K562 (cell line): ENCODE data around the gene LIPT2. TPM values are rescaled to one million over a fixed set of nuclear protein-coding genes. Genes with fewer than 3 reads are reported as not detected.
A peak's percentile ranks its signal among the peaks of the same experiment; 100 is the strongest.

ENCODE experiments used
- ADNP ChIP-seq: fragments of 200-800 bp; sonication (Bioruptor generic); IDR thresholded peaks from 2 replicates; pipeline ENCODE4 v1.6.1; 2016; ENCODE audit warnings: missing genetic modification characterization, missing compliant biosample characterization
- CBFA2T2 ChIP-seq: fragments of 450-650 bp; conservative IDR thresholded peaks from 2 replicates; pipeline ENCODE4 v1.6.1; 2017; ENCODE audit warnings: mild to moderate bottlenecking
- E2F4 ChIP-seq: sonication (generic); formaldehyde crosslinking; IDR thresholded peaks from 2 replicates; pipeline ENCODE4 v1.8.0; 2022; ENCODE audit warnings: mild to moderate bottlenecking, low read depth, missing genetic modification reagents
- EGR1 ChIP-seq: fragments of 450-650 bp; conservative IDR thresholded peaks from 2 replicates; pipeline ENCODE4 v1.6.1; 2017; ENCODE audit warnings: mild to moderate bottlenecking
- FOXM1 ChIP-seq, 2 experiments: fragments of 450-650 bp in 1 of 2; sonication (generic) in 1 of 2; formaldehyde crosslinking in 1 of 2; IDR thresholded peaks; 2 replicates each; pipeline versions ENCODE4 v1.6.1 to v1.9.0; 2017 to 2022; ENCODE audit warnings: low read depth in 2 of 2, mild to moderate bottlenecking in 2 of 2, missing genetic modification reagents in 1 of 2, moderate library complexity in 1 of 2
- HNRNPH1 ChIP-seq: fragments of 200-400 bp; formaldehyde crosslinking; optimal IDR thresholded peaks from 2 replicates; pipeline ENCODE3; 2017; ENCODE audit warnings: low read depth, mild to moderate bottlenecking, low read length, moderate library complexity
- MBD1 ChIP-seq: fragments of 250-450 bp; sonication (Bioruptor Pico); IDR thresholded peaks from 2 replicates; pipeline ENCODE4 v1.8.0; 2022; ENCODE audit warnings: inconsistent platforms
- POLR3G ChIP-seq: IDR thresholded peaks from 2 replicates; pipeline ENCODE4 v1.6.1; 2011; ENCODE audit not compliant: insufficient read length, insufficient replicate concordance; ENCODE audit errors: extremely low read depth
- RBM17 ChIP-seq: fragments of 200-400 bp; formaldehyde crosslinking; IDR thresholded peaks from 2 replicates; pipeline ENCODE4 v1.6.1; 2017; ENCODE audit warnings: low read depth, mild to moderate bottlenecking, low read length, borderline replicate concordance
- SAFB ChIP-seq: fragments of 200-400 bp; formaldehyde crosslinking; IDR thresholded peaks from 2 replicates; pipeline ENCODE4 v1.6.1; 2017; ENCODE audit warnings: low read depth, low read length, borderline replicate concordance
- STAT5A ChIP-seq: IDR thresholded peaks from 2 replicates; pipeline ENCODE4 v1.6.1; 2012; ENCODE audit warnings: low read length, inconsistent platforms, borderline replicate concordance
- TAF9B ChIP-seq: fragments of 450-650 bp; IDR thresholded peaks from 2 replicates; pipeline ENCODE4 v1.6.1; 2018; ENCODE audit warnings: mild to moderate bottlenecking; ENCODE audit not compliant: partially characterized antibody
- TCF7L2 ChIP-seq: fragments of 150-350 bp; IDR thresholded peaks from 2 replicates; pipeline ENCODE4 v1.6.1; 2016; ENCODE audit warnings: low read depth, mild to moderate bottlenecking, low read length, moderate library complexity
- ZNF318 ChIP-seq, 2 experiments: fragments of 450-650 bp; IDR thresholded peaks; 2 replicates each; pipeline ENCODE4 v1.6.1; 2016; ENCODE audit warnings: mild to moderate bottlenecking in 2 of 2, borderline replicate concordance in 1 of 2, low read depth in 1 of 2, moderate library complexity in 1 of 2
- ZNF444 ChIP-seq: fragments of 250-450 bp; sonication (Bioruptor Pico); IDR thresholded peaks from 2 replicates; pipeline ENCODE4 v1.4.0; 2020; ENCODE audit warnings: mild to moderate bottlenecking, moderate library complexity
- ZNF445 ChIP-seq: fragments of 250-450 bp; sonication (Bioruptor Pico); IDR thresholded peaks from 2 replicates; pipeline ENCODE4 v1.4.0; 2020; ENCODE audit warnings: low read depth, mild to moderate bottlenecking, moderate library complexity
- polyA plus RNA-seq, 8 experiments: library from polyadenylated mRNA; depleted of rRNA in 4 of 8; stranded (reverse) in 5 of 8; unstranded in 3 of 8; fragments of >200 nt; fragmentation: Nextera tagmentation in 2 of 8; fragmentation: Illumina TruSeq in 1 of 8; extraction: Ambion mirVana in 2 of 8; extraction: Trizol in 1 of 8; gene quantifications; 2 replicates each; pipeline versions ENCODE4 v1.2.1 to v1.2.3, GENCODE V29; 2011 to 2014; ENCODE audit warnings: inconsistent platforms in 1 of 8, missing spikeins in 1 of 8
- total RNA-seq, 7 experiments: library from RNA; depleted of rRNA in 6 of 7; stranded (reverse); fragments of >200 nt in 6 of 7; fragmentation: Illumina TruSeq in 2 of 7; extraction: Trizol in 2 of 7; gene quantifications; 2 replicates each; pipeline versions ENCODE4 v1.2.1 to v1.2.3, GENCODE V29; 2011 to 2021; ENCODE audit warnings: low replicate concordance in 1 of 7

Gene LIPT2
- total and polyA plus RNA-seq, 9 of the 15 experiments (the other 6 are each of a cell fraction or from before 2014, with no cell fraction given) = 1.00 to 5.2 (median 3.5) TPM

GRCh38 chr11:74459584-74459983 is 33.9 kb downstream of the LIPT2 start (continued):
- no peak for TF ChIP-seq ADNP (tag)
- TF ChIP-seq MBD1 (CRISPR knock-in tag) = no peak
- peak; percentile 80 for TF ChIP-seq CBFA2T2
- no peak for TF ChIP-seq ZNF445
- no peak for TF ChIP-seq TCF7L2
- no peak for TF ChIP-seq RBM17
- TF ChIP-seq E2F4 = no peak
- no peak for TF ChIP-seq SAFB
- TF ChIP-seq HNRNPH1 = no peak
- TF ChIP-seq FOXM1 (IDR thresholded peaks at IDR 0.05; ENCODE audit: low read depth) = peak; percentile 20; the same call in 1 of the 2 replicates
- TF ChIP-seq FOXM1 (CRISPR knock-in tag; IDR thresholded peaks at IDR 0.05; ENCODE audit: low read depth) = no peak
- TF ChIP-seq POLR3G = no peak
- TF ChIP-seq ZNF444 (CRISPR knock-in tag) = no peak
- TF ChIP-seq ZNF318 (IDR thresholded peaks at IDR 0.05; ENCODE audit: borderline replicate concordance in 1 of 2, low read depth in 1 of 2) = no peak
- no peak for TF ChIP-seq TAF9B
- TF ChIP-seq STAT5A = 0 out of 2 replicates have a peak, but pooled peaks have one; percentile 43
- TF ChIP-seq EGR1 = no peak
